Glomerular endothelial cell (primary cell): ENCODE measurements around the gene SSBP4. TPM values are rescaled to one million over a fixed set of nuclear protein-coding genes. Genes with fewer than 3 reads are reported as not detected.

ENCODE experiments used
- DNase-seq: peaks from one replicate; pipeline ENCODE4 v3.0.0-alpha.2; 2011; ENCODE audit warnings: low read depth, low spot score; ENCODE audit errors: extremely low read depth
- total RNA-seq: library from RNA; depleted of rRNA; stranded (reverse); fragments of >200 nt; gene quantifications from 2 replicates; pipeline ENCODE4 v1.2.3, GENCODE V29; 2015

The SSBP4 gene
- total RNA-seq, 1 donor from 2014 or later, result 180 TPM

GRCh38 chr19:18431351-18432197 is 12.4 kb downstream of the SSBP4 start:
- DNase-seq, result no peak

- DNase-seq, result no peak
Measured at GRCh38 chr19:18432275-18433014, 13.2 kb downstream of the SSBP4 start.

GRCh38 chr19:18433015-18433691 is 14.0 kb downstream of the SSBP4 start:
- no peak for DNase-seq

GRCh38 chr19:18433735-18434398 is 14.7 kb downstream of the SSBP4 start:
- no peak for DNase-seq

- DNase-seq, result no peak
Measured at GRCh38 chr19:18434411-18435175, 15.4 kb downstream of the SSBP4 start.

GRCh38 chr19:18435178-18435841 is 16.1 kb downstream of the SSBP4 start:
- no peak for DNase-seq

- DNase-seq, result no peak
Measured at GRCh38 chr19:18435842-18436670, 16.9 kb downstream of the SSBP4 start.

- DNase-seq, result no peak
Measured at GRCh38 chr19:18436671-18437490, 17.7 kb downstream of the SSBP4 start.

- DNase-seq, result no peak
Measured at GRCh38 chr19:18437491-18438330, 18.5 kb downstream of the SSBP4 start, which contains the start of gene ISYNA1. Gene ISYNA1, minus strand, starts transcription at chr19:18438133. Its CDS starts 154 bp downstream, at chr19:18437979.

- no peak for DNase-seq
Measured at GRCh38 chr19:18438331-18439024, 19.3 kb downstream of the SSBP4 start.

- DNase-seq, result no peak
Measured at GRCh38 chr19:18439025-18439909, 20.1 kb downstream of the SSBP4 start.

GRCh38 chr19:18439910-18440237 is 20.7 kb downstream of the SSBP4 start:
- no peak for DNase-seq

GRCh38 chr19:18440415-18440877 is 21.2 kb downstream of the SSBP4 start:
- no peak for DNase-seq

- no peak for DNase-seq
Measured at GRCh38 chr19:18440936-18441803, 22.0 kb downstream of the SSBP4 start.
